ENCODE data around the gene SLC43A3.

SLC43A3 gene

DNA sequence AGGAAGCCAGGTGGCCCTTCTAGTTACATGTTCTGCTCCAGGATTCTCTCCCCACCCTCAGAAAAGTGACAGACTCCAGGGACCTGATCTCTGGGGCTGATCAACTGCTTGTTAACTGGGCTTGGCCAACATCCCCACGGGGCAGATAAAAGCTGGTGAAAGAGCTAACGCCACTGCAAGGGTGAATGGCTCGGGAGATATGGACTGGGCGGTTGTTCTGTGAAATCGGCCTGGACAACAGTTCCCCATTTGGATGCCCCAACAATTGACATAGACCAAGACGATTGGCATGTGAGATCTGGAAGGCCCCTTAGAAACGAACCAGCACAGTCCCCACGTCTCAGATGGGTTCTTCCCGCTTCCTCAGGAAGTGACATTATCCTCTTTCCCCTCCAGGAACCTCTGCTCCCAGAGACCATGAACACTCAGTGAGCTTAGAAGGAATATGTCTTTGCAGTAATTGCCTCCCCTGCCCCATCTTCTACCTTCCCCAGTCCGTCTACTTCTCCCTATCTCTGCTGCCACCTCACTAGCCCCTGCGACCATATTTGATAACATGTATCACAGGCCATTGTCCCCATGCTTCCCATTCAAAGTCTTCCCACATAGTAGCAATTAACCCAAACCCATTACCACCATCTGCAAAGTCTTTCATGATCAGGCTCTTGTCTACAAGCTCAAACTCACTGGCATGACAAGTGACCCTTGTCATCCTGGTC is 30.9 kb downstream of the SLC43A3 start:
- TF ChIP-seq GATA2 (IDR thresholded peaks at IDR 0.05; ENCODE audit: low read depth, low read length), result no peak
- no peak for TF ChIP-seq GATA3 (IDR thresholded peaks at IDR 0.05; ENCODE audit: low read depth, low read length)

DNA sequence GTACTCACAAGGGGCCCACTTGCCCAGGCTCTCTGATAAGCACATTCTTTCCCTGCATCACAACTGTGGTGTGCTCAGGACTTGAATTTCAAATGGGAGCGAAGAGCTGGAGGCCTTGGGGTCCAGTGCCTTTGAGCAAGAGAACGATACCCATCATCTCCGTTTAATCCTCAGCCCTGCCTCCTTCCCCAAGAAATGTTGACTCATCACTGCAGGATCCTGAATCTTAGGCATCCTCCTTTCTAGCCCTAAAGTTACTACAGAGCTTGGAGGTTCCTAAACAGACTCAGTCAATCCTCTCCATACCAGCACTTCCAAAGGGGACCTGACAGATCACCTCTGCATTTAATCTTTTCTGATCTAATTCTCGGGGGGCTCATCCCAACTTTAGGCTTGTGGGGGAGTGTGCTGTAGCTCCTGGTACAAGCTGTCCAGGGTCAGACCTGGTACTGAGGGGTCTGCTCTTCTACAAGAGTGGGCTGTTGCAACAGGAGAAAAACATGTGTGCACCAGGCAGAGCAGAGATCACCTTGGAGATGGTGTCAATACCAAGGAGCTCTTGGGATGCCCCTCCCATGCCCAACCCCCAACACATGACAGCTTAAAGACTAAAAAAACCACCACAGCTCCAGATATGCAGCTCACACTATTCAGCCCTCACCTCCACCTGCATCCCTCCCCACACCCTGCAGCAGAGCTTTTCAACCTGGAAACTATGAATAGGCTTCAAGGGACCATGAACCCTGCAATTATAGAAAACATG is 32.5 kb downstream of the SLC43A3 start:
- TF ChIP-seq GATA3 (IDR thresholded peaks at IDR 0.05; ENCODE audit: low read depth, low read length) (no peak), GATA2 (IDR thresholded peaks at IDR 0.05; ENCODE audit: low read depth, low read length) (no peak)

DNA sequence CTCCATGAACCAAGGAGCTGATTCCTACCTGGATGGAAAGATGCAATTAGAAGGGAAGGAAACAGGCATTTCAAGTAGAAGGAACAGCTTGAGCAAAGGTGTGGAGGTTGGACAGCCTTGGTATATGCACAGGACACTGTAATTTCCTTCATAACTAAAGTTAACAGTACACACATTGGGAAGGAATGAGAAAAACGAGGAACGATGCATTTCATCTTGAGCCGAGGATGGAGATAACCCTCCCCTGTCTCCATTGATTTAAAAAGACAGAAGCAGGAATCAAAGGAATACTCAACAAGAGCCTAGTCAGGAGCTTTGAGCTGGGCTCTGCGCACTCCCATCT is 34.2 kb downstream of the SLC43A3 start:
- TF ChIP-seq GATA2 (IDR thresholded peaks at IDR 0.05; ENCODE audit: low read depth, low read length), result no peak
- TF ChIP-seq GATA3 (IDR thresholded peaks at IDR 0.05; ENCODE audit: low read depth, low read length), result no peak

DNA sequence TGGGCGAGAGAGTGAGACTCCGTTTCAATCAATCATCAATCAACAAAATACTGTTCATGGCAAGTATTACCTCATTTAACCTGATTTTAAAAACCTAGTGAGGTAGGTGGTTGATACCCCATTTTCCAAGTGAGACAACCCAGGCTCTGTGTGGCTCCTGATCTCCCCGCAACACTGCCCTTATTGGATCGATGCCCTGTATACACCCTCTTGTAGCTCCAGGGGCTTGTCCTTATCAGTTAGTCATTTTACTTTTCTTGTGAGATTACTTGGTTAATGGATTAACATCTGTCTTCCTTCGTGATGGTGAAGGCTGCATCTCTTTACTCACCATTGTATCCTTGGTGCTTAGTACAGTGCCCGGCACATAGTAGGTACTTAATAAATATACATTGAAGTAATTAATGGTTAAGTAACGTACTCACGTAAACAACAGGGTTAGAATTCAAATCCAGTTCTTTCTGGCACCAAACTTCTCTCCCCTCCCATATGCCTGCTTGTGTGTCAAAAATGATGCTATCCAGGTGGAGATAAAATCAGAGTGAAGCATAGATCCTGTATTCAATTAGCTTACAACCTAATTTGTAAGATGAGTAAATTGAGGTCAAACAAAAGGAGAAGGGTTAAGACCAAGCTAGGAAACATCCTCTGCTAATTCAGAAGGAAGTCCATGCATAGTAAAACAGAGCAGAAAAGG is 34.7 kb downstream of the SLC43A3 start:
- TF ChIP-seq GATA3 (IDR thresholded peaks at IDR 0.05; ENCODE audit: low read depth, low read length), result no peak
- no peak for TF ChIP-seq GATA2 (IDR thresholded peaks at IDR 0.05; ENCODE audit: low read depth, low read length)

DNA sequence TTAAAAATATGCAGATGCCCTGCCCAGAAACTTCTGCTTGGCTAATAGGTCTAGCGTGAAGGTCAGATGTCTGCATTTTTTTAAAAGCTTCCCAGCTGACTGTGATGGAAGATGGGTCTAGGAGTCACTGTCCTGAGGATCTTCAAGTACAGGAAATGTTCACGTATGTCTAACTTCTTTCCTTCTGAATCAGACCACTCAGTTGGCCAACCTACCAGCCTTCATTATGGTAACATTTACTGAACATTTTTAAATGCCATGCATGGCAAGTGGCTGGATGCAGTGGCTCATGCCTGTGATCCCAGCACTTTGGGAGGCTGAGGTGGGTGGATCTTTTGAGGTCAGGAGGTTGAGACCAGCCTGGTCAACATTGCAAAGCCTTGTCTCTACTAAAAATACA is 35.4 kb downstream of the SLC43A3 start:
- no peak for TF ChIP-seq GATA2 (IDR thresholded peaks at IDR 0.05; ENCODE audit: low read depth, low read length)
- TF ChIP-seq GATA3 (IDR thresholded peaks at IDR 0.05; ENCODE audit: low read depth, low read length), result no peak

DNA sequence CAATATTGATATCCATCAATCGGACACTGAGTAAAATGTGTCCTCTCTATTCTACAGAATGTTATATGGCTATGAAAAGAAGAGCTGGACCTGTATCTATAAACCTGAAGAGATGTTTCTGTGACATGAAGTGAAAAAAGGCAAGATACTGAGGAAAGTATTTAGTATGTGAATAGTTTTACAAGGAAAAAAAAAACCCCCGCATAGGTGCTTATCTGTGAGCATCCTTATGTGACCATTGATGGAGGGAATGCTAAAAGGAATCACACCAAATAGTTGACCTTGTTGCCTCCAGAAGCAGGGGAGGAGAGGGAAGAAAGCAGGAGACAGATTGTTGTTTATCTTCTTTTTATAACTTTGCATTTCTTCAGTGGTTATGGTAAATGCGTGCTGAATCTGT is 35.8 kb downstream of the SLC43A3 start:
- TF ChIP-seq GATA3 (IDR thresholded peaks at IDR 0.05; ENCODE audit: low read depth, low read length), result no peak
- TF ChIP-seq GATA2 (IDR thresholded peaks at IDR 0.05; ENCODE audit: low read depth, low read length), result no peak

DNA sequence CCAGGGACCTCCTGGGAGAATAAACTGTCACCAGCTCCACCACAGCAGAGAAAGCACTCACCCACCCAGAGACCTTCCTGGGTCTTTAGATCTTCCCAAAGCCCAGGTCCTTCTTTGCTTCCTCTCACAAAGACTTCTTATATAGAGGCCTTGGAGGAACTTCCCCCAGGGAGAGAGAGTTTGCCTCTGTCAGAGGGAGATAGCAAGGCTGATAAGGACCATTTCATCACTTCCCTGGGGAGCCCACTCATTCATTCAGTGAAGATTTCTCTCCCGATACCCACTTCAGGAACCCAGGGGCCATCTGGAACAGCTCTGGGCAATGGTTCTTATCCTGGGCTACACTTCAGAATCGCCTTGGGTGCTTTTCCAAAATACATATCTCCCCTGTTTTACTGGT is 36.4 kb downstream of the SLC43A3 start, which contains the start of gene PRG2:
Gene PRG2, minus strand, starts transcription at position 116 of the 400 bp plus-strand sequence. CDS start 706 bp downstream, outside the sequence.
- TF ChIP-seq GATA3 (IDR thresholded peaks at IDR 0.05; ENCODE audit: low read depth, low read length) (no peak), GATA2 (IDR thresholded peaks at IDR 0.05; ENCODE audit: low read depth, low read length) (no peak)

DNA sequence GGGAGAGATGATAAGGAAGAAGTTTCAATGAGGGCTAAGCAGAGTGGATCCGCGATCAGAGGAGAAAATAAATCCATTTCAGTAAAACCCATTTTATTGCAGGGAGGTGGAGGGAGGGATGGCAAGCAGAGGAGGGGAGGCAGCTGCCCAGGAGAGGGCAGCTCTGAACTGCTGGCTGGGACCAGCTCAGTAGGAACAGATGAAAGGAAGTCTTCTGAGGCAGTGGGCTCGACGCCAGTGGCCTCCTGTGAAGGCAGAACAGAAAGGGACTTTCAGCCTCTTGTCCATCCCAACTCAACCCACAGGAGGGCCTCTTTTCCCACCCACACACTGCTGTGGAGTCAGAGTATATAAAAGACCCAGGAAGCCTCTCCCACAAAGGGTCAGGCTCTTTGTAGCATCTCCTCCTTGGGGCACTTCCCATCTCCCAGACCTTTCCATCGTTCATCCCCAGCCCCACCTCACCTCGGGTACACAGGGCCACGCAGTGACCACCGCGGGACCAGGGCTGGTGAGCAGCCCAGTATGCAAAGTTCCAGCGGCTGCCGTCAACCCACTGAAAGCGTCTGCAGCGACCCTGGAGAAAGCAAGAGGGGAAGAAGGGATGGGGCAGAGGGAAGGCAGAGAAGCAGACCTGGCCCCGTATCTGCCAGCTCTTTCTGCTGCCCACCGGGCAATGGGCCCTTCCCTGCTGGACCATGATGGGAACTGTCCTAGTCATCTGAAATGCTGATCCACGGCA is 39.5 kb downstream of the SLC43A3 start:
- no peak for TF ChIP-seq GATA2 (IDR thresholded peaks at IDR 0.05; ENCODE audit: low read depth, low read length)
- no peak for TF ChIP-seq GATA3 (IDR thresholded peaks at IDR 0.05; ENCODE audit: low read depth, low read length)

DNA sequence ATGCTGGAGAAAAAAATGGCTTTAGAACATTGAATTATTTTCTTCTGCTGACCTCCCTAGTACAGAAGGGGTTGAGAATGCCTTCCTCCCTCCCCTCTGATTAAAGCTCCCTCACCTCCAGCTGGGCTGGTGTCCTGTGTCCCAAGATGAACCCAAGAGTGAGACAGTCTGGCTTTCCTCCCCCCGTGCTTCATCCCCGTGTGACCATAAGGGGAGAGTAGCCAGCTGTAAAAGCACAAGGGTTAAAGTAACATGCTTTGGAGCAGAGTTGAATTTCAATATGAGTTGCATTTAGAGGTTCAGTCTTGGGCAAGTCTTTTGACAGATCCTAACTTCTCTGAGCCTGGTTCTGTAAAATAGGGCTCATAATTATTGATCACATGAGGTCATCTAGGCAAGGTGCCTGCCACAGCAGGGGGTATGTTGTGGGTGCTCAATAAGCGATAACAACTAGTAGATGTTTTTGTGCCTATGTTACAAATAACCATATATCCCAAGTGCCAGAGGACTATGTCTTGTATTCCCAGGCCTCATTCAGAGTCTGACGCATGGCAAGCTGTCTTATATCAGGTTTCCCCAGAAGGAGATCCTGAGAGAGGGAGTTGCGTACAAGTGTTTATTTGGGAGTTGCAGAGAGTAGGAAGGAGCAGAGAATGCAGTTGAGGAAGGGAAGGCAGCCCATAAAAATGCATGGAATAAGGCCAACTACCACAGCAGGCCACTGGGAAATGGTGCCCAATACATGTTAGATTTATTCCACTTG is 40.6 kb downstream of the SLC43A3 start:
- no peak for TF ChIP-seq GATA3 (IDR thresholded peaks at IDR 0.05; ENCODE audit: low read depth, low read length)

DNA sequence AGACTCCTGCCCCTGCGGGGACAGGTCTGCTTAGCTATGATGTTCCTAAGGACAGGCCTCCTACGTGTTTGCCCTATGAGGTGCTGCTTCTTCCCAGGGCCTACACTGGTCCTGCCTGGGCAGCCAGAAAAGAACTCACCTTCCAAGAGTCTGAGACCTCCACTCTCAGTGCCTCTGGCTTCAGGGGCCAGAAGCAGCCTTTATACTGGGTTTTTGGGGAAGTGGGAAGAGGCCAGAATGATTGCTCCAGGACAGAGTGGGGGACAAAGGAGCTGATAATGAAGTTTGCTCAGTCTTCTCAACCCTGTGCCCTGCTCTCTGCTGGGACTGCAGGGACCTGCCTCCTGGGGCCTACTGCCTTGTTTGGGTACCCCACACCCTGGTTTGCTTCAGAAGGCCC is 45.9 kb downstream of the SLC43A3 start, which contains the start of gene PRG3:
Gene PRG3, minus strand, starts transcription at position 176 of the 400 bp plus-strand sequence. CDS start 442 bp downstream, outside the sequence.
- TF ChIP-seq GATA3 (IDR thresholded peaks at IDR 0.05; ENCODE audit: low read depth, low read length) (no peak), GATA2 (IDR thresholded peaks at IDR 0.05; ENCODE audit: low read depth, low read length) (no peak)

DNA sequence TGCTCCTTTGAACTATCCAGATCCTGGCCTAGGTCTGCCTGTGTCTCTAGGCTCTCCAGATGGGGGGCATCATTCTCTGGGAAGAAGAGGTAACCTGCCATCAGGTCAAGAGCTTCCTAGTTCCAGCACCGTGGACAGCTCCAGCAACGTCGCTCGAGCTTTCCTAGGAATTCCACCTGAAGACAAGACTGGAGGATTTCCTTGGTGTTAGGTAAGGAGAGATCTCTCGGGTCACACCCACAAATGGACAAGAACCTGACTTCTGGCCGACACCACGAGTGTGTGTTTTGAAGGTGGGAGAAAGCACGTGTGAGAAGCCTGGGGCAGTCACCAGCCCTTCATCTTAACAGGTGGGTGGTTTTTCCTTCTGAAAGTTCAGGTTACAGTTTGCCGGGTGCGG is 47.2 kb downstream of the SLC43A3 start:
- TF ChIP-seq GATA3 (IDR thresholded peaks at IDR 0.05; ENCODE audit: low read depth, low read length), result no peak
- no peak for TF ChIP-seq GATA2 (IDR thresholded peaks at IDR 0.05; ENCODE audit: low read depth, low read length)

DNA sequence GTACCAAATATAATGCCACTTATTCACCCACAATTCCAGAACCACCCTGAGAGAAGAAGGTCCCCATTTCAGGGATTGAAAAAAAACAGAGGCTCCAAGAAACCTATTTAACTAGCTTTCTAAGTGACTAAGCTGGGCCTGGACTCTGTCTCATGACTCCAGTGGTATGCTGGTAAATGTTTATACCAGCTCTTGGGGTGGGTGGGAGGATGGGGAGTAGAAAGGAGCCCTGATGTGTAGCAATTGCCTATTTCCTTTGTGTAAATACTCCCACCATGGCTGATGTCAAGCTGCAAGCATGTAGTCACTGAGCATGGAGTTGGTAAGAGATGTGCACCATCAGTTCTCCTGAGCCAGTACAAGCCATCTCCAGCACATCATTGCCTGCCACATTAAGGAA is 48.7 kb downstream of the SLC43A3 start:
- no peak for TF ChIP-seq GATA3 (IDR thresholded peaks at IDR 0.05; ENCODE audit: low read depth, low read length)
- no peak for TF ChIP-seq GATA2 (IDR thresholded peaks at IDR 0.05; ENCODE audit: low read depth, low read length)

DNA sequence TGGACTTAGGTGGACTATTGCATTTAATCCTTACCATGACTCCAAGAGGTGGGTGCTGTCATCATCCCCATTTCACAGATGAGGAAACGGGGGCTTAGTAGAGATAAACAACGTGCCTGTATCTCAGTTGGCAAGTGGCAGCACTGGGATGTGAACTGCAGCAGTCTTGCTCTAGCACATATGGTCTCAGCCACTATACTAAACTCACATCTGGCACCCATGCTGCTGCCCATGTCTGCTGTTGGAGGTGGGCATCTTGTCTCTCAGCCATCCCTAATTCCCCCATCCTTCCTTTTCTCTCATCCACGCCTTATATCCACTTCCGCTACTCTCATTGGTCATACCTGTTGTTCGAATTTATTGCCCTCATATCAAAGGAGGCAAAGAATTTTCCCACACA is 49.8 kb downstream of the SLC43A3 start:
- no peak for TF ChIP-seq GATA3 (IDR thresholded peaks at IDR 0.05; ENCODE audit: low read depth, low read length)
- TF ChIP-seq GATA2 (IDR thresholded peaks at IDR 0.05; ENCODE audit: low read depth, low read length), result no peak
